OCI-LY1 (cell line): ENCODE data around the gene NCS1.
"Not testable (repeated sequence)": the region's sequence is repeated elsewhere in the genome, so short reads cannot be mapped to it uniquely, and the experiment has no call there.

Experiments used
- H2AFZ ChIP-seq: fragments of 200-600 bp; sonication (generic), shearing (Covaris generic); 2 replicates; pipeline ENCODE4 v1.6.0; 2014; ENCODE audit warnings: antibody characterized with exemption, mild to moderate bottlenecking, low read length
- H3F3A ChIP-seq: fragments of 200-600 bp; sonication (generic), shearing (Covaris generic); 2 replicates; pipeline ENCODE4 v1.6.0; 2014; ENCODE audit warnings: mild to moderate bottlenecking, antibody characterized with exemption, low read length, moderate library complexity; ENCODE audit not compliant: insufficient read depth
- H3K27ac ChIP-seq: fragments of 200-600 bp; sonication (generic); 2 replicates; pipeline ENCODE4 v1.5.1; 2014; ENCODE audit warnings: low read length, mixed run types, mild to moderate bottlenecking, low read depth; ENCODE audit not compliant: poor library complexity, severe bottlenecking
- H3K27me3 ChIP-seq: fragments of 200-600 bp; sonication (generic); 2 replicates; pipeline ENCODE4 v1.6.0; 2014; ENCODE audit warnings: antibody characterized with exemption, mild to moderate bottlenecking, low read length, moderate library complexity; ENCODE audit not compliant: insufficient read depth
- H3K36me3 ChIP-seq: fragments of 200-600 bp; sonication (generic); 2 replicates; pipeline ENCODE4 v1.6.1; 2014; ENCODE audit warnings: mild to moderate bottlenecking, antibody characterized with exemption, low read length, moderate library complexity, mixed read lengths; ENCODE audit not compliant: insufficient read depth
- H3K4me1 ChIP-seq: fragments of 200-600 bp; sonication (generic); 2 replicates; pipeline ENCODE4 v1.5.1; 2014; ENCODE audit warnings: mild to moderate bottlenecking, low read length, moderate library complexity; ENCODE audit not compliant: insufficient read depth, severe bottlenecking
- H3K4me2 ChIP-seq: fragments of 200-600 bp; sonication (generic), shearing (Covaris generic); 2 replicates; pipeline ENCODE4 v1.6.1; 2014; ENCODE audit warnings: low read length
- H3K4me3 ChIP-seq: fragments of 200-600 bp; sonication (generic); 2 replicates; pipeline ENCODE4 v1.5.1; 2014; ENCODE audit warnings: low read length, low read depth, mild to moderate bottlenecking, mixed read lengths; ENCODE audit not compliant: poor library complexity, severe bottlenecking
- H3K79me2 ChIP-seq: fragments of 200-600 bp; shearing (Covaris generic); 2 replicates; pipeline ENCODE4 v1.6.1; 2016; ENCODE audit warnings: mixed run types, low read length, mixed read lengths; ENCODE audit not compliant: insufficient read depth
- H3K9ac ChIP-seq: fragments of 200-600 bp; sonication (generic), shearing (Covaris generic); 2 replicates; pipeline ENCODE4 v1.6.1; 2014; ENCODE audit warnings: mild to moderate bottlenecking, low read length, mixed read lengths
- H3K9me2 ChIP-seq: fragments of 200-600 bp; sonication (generic), shearing (Covaris generic); 2 replicates; pipeline ENCODE4 v1.6.1; 2014; ENCODE audit warnings: low read depth, mild to moderate bottlenecking, low read length, mixed read lengths
- H3K9me3 ChIP-seq: fragments of 200-600 bp; shearing (Covaris generic); 2 replicates; pipeline ENCODE4 v1.6.1; 2014; ENCODE audit warnings: low read length, mixed read lengths
- H4K20me1 ChIP-seq: fragments of 200-600 bp; sonication (generic), shearing (Covaris generic); 2 replicates; pipeline ENCODE4 v1.6.0; 2016; ENCODE audit warnings: mild to moderate bottlenecking, low read length; ENCODE audit not compliant: insufficient read depth
- EZH2 ChIP-seq: fragments of 200-600 bp; sonication (generic), shearing (Covaris generic); IDR thresholded peaks from 2 replicates; pipeline ENCODE4 v1.8.0; 2017; ENCODE audit warnings: borderline replicate concordance, mixed run types, mild to moderate bottlenecking, antibody characterized with exemption, low read length, moderate library complexity, mixed read lengths
- TF ChIP-seq, protein P1 (sequence below): fragments of 200-600 bp; sonication (generic), shearing (Covaris generic); IDR thresholded peaks from 2 replicates; pipeline ENCODE4 v1.5.1; 2017; ENCODE audit warnings: mild to moderate bottlenecking, antibody characterized with exemption, low read length, moderate library complexity, mixed read lengths

NCS1 gene

GRCh38 chr9:130276121-130276520 lies 103.9 kb downstream of the NCS1 start:
- no peak overlapping the region for H3K4me3 ChIP-seq
- H4K20me1 ChIP-seq: no peaks in the 10 kb centered on the region
- no peaks in the 10 kb centered on the region for H3K79me2 ChIP-seq
- no peaks in the 10 kb centered on the region; the same call in 1 of the 2 replicates for H3K27me3 ChIP-seq
- no peak overlapping the region for H2AFZ ChIP-seq
- H3K4me1 ChIP-seq: no peaks in the 10 kb centered on the region
- H3K9me3 ChIP-seq: no peaks in the 10 kb centered on the region
- H3K9me2 ChIP-seq: no peaks in the 10 kb centered on the region
- H3K27ac ChIP-seq: no peak overlapping the region
- no peaks in the 10 kb centered on the region for H3F3A ChIP-seq
- no peak overlapping the region for H3K4me2 ChIP-seq
- no peak overlapping the region for H3K9ac ChIP-seq
- no peak for TF ChIP-seq EZH2
- TF ChIP-seq, protein P1, sequence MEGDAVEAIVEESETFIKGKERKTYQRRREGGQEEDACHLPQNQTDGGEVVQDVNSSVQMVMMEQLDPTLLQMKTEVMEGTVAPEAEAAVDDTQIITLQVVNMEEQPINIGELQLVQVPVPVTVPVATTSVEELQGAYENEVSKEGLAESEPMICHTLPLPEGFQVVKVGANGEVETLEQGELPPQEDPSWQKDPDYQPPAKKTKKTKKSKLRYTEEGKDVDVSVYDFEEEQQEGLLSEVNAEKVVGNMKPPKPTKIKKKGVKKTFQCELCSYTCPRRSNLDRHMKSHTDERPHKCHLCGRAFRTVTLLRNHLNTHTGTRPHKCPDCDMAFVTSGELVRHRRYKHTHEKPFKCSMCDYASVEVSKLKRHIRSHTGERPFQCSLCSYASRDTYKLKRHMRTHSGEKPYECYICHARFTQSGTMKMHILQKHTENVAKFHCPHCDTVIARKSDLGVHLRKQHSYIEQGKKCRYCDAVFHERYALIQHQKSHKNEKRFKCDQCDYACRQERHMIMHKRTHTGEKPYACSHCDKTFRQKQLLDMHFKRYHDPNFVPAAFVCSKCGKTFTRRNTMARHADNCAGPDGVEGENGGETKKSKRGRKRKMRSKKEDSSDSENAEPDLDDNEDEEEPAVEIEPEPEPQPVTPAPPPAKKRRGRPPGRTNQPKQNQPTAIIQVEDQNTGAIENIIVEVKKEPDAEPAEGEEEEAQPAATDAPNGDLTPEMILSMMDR: no peak
- no peaks in the 10 kb centered on the region for H3K36me3 ChIP-seq

- no peaks in the 10 kb centered on the region for H4K20me1 ChIP-seq
- H3K9me2 ChIP-seq: no peaks in the 10 kb centered on the region
- H3K27ac ChIP-seq: no peak overlapping the region
- no peaks in the 10 kb centered on the region for H3K79me2 ChIP-seq
- H2AFZ ChIP-seq: no peak overlapping the region
- no peaks in the 10 kb centered on the region for H3K9me3 ChIP-seq
- H3K36me3 ChIP-seq: no peaks in the 10 kb centered on the region
- H3K27me3 ChIP-seq: no peaks in the 10 kb centered on the region; the same call in 1 of the 2 replicates
- H3K4me1 ChIP-seq: no peaks in the 10 kb centered on the region
- no peak overlapping the region for H3K9ac ChIP-seq
- H3K4me2 ChIP-seq: no peak overlapping the region
- no peak for TF ChIP-seq EZH2
- TF ChIP-seq, protein P1: no peak
- no peak overlapping the region for H3K4me3 ChIP-seq
- no peaks in the 10 kb centered on the region for H3F3A ChIP-seq
Measured at GRCh38 chr9:130276955-130277354, 104.8 kb downstream of the NCS1 start.

- H3K9me2 ChIP-seq, H3K27ac ChIP-seq, H3K27me3 ChIP-seq, H3K79me2 ChIP-seq, H4K20me1 ChIP-seq, H3F3A ChIP-seq, H3K9me3 ChIP-seq, H3K4me2 ChIP-seq, H3K4me1 ChIP-seq, H3K36me3 ChIP-seq, H3K9ac ChIP-seq, H2AFZ ChIP-seq, H3K4me3 ChIP-seq: not testable (repeated sequence)
Measured at GRCh38 chr9:130277525-130277924, 105.3 kb downstream of the NCS1 start.

- Histone ChIP-seq H3K36me3 (no peaks in the 10 kb centered on the region), H3K79me2 (no peaks in the 10 kb centered on the region), H3K4me1 (no peaks in the 10 kb centered on the region), H3K9me3 (no peaks in the 10 kb centered on the region), H3K27me3 (no peaks in the 10 kb centered on the region), H3K9ac (no peak overlapping the region), H3K9me2 (no peaks in the 10 kb centered on the region), H3F3A (no peaks in the 10 kb centered on the region), H3K4me3 (no peak overlapping the region), H3K27ac (no peak overlapping the region), H2AFZ (no peak overlapping the region), H3K4me2 (no peak overlapping the region), H4K20me1 (no peaks in the 10 kb centered on the region)
- no peak for TF ChIP-seq EZH2
- TF ChIP-seq, protein P1: no peak
Measured at GRCh38 chr9:130283539-130284248, 111.5 kb downstream of the NCS1 start.
